A673 (cell line): ENCODE results near the gene SULT2B1. TPM values are rescaled to one million over a fixed set of nuclear protein-coding genes. Genes with fewer than 3 reads are reported as not detected.
"Not testable (repeated sequence)": the region's sequence is repeated elsewhere in the genome, so short reads cannot be mapped to it uniquely, and the experiment has no call there.

Source experiments
- BruUV-seq: library from RNA; stranded (reverse); fragments of 400-500 nt; replicated peaks from 2 replicates; lab custom pipeline; 2021; lab: Mats Ljungman, UMichigan
- CTCF ChIA-PET: fragments of 300-600 bp; sonication (Branson Sonifier 250); formaldehyde crosslinking; loops from one replicate; lab custom pipeline; 2022; ENCODE audit warnings: antibody characterized with exemption; lab: Charles Lee
- POLR2A ChIA-PET: fragments of 300-600 bp; sonication (Branson Sonifier 250); formaldehyde crosslinking; loops from one replicate; lab custom pipeline; 2022; ENCODE audit warnings: antibody characterized with exemption; ENCODE audit not compliant: low non-redundant PET; lab: Charles Lee
- DNase-seq: peaks from one replicate; pipeline ENCODE4 v3.0.0-alpha.2; 2015; ENCODE audit warnings: low spot score
- H3K27ac ChIP-seq: fragments of 200-600 bp; sonication (generic); 2 replicates; pipeline ENCODE4 v1.5.1; 2016; ENCODE audit warnings: mixed run types, low read depth, mild to moderate bottlenecking, mixed read lengths, antibody characterized with exemption, low read length; ENCODE audit not compliant: poor library complexity, severe bottlenecking
- H3K27me3 ChIP-seq: fragments of 200-600 bp; sonication (generic); replicated peaks from 2 replicates; pipeline ENCODE4 v1.6.1; 2017; ENCODE audit warnings: mixed run types, low read depth, mild to moderate bottlenecking, mixed read lengths, antibody characterized with exemption, low read length; ENCODE audit not compliant: insufficient read depth, poor library complexity
- H3K36me3 ChIP-seq: fragments of 200-600 bp; sonication (generic); 2 replicates; pipeline ENCODE4 v1.6.1; 2016; ENCODE audit warnings: mixed run types, mild to moderate bottlenecking, mixed read lengths, antibody characterized with exemption, low read length; ENCODE audit not compliant: insufficient read depth, poor library complexity, severe bottlenecking
- H3K4me1 ChIP-seq: fragments of 200-600 bp; sonication (generic); 2 replicates; pipeline ENCODE4 v1.6.1; 2017; ENCODE audit warnings: mixed run types, mild to moderate bottlenecking, mixed read lengths, antibody characterized with exemption, low read length; ENCODE audit not compliant: insufficient read depth, poor library complexity, severe bottlenecking
- H3K4me3 ChIP-seq: fragments of 200-600 bp; sonication (generic); 2 replicates; pipeline ENCODE4 v1.5.1; 2016; ENCODE audit warnings: low read depth, mixed run types, mild to moderate bottlenecking, mixed read lengths, low read length; ENCODE audit not compliant: poor library complexity, severe bottlenecking
- H3K9me3 ChIP-seq: fragments of 200-600 bp; sonication (generic); 2 replicates; pipeline ENCODE4 v1.6.1; 2016; ENCODE audit warnings: mixed run types, low read depth, mild to moderate bottlenecking, mixed read lengths, antibody characterized with exemption, low read length; ENCODE audit not compliant: poor library complexity, severe bottlenecking
- EZH2 ChIP-seq: fragments of 200-600 bp; sonication (generic); IDR thresholded peaks from 2 replicates; pipeline ENCODE4 v1.6.1; 2017; ENCODE audit warnings: borderline replicate concordance, low read depth, mild to moderate bottlenecking, mixed read lengths, antibody characterized with exemption, low read length; ENCODE audit not compliant: poor library complexity, severe bottlenecking
- intact Hi-C: fragments of 100-400 bp; cut with micrococcal nuclease; formaldehyde crosslinking; loops from one replicate; pipeline ENCODE4 v1.10.0; 2022; ENCODE audit not compliant: unreplicated experiment
- total RNA-seq: library from RNA; stranded (reverse); gene quantifications from 2 replicates; pipeline ENCODE4 v1.2.3, GENCODE V29; 2021
- TF ChIP-seq, protein P1 (sequence below): fragments of 300-800, 200-600 bp; sonication (generic); conservative IDR thresholded peaks from 2 replicates; pipeline ENCODE4 v1.5.1; 2017; ENCODE audit warnings: low read depth, mild to moderate bottlenecking, antibody characterized with exemption, low read length, moderate library complexity, mixed read lengths

Gene SULT2B1
- total RNA-seq, 1 experiment from 2014 or later: 0.60 TPM

DNA sequence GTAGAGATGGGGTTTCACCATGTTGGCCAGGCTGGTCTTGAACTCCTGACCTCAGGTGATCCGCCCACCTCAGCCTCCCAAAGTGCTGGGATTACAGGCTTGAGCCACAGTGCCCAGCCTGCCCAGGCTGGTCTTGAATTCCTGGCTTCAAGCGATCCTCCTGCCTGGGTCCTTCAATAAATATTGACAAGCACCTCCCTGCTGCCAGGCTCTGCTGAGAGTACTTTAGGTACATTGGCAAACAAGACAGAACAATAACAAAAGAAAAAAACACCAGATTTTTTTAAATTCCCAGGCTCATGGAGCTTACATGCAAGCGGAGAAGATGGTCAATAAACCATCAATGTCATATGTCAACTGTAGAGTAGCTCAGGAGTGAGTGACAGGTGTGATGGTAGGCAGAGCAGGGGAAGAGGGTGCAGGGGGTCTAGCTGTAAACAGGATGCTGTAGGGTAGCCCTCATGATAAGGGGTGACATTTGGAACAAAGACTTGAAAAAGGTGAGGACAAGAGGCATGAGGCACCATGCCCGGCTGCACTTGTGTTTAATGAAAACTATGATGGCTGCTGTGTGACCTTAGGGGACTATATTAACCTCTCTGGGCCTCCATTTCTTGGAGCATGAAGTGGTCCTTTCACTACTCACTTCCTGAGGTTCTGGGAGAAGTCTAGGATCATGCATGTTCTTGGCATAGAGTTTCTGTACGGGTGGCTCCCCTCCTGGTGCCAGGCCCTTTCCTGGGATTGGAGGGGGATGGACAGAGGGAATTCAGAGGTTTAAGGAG, 19.6 kb downstream of the SULT2B1 start:
- POLR2A ChIA-PET: no interaction called here
- intact Hi-C loops: no loop called here

DNA sequence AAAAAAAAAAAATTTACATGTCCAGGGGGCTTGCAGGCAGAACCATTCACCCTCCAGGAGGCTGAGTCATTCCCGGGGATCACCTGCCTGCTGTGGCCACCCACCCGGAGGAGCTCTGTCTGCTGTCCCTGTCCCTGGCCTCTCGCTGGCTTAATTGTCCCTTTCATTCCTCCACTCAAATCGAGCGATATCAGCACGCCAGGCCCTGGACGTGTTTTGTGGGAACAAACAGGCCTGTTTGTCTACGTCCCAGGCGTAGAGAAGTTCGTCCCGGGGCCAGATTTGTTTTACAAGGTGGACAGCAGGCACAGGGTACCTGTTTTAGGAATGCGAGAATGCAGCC, 21.2 kb downstream of the SULT2B1 start:
- intact Hi-C loops: no loop called here
- no TSS peak for BruUV-seq
- TF ChIP-seq EZH2: no peak
- TF ChIP-seq, protein P1, sequence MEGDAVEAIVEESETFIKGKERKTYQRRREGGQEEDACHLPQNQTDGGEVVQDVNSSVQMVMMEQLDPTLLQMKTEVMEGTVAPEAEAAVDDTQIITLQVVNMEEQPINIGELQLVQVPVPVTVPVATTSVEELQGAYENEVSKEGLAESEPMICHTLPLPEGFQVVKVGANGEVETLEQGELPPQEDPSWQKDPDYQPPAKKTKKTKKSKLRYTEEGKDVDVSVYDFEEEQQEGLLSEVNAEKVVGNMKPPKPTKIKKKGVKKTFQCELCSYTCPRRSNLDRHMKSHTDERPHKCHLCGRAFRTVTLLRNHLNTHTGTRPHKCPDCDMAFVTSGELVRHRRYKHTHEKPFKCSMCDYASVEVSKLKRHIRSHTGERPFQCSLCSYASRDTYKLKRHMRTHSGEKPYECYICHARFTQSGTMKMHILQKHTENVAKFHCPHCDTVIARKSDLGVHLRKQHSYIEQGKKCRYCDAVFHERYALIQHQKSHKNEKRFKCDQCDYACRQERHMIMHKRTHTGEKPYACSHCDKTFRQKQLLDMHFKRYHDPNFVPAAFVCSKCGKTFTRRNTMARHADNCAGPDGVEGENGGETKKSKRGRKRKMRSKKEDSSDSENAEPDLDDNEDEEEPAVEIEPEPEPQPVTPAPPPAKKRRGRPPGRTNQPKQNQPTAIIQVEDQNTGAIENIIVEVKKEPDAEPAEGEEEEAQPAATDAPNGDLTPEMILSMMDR: no peak
- Histone ChIP-seq H3K27ac (no peak overlapping the region), H3K9me3 (no peaks in the 10 kb centered on the region), H3K36me3 (no peaks in the 10 kb centered on the region), H3K27me3 (no peaks in the 10 kb centered on the region), H3K4me3 (no peak overlapping the region), H3K4me1 (peaks cover 11% of the 10 kb centered on the region)
- POLR2A ChIA-PET: no interaction called here
- CTCF ChIA-PET: interaction anchor here (0.6 to 0.8 kb wide), 2 partner anchors 67 to 80 kb away, joined by 3 to 7 read pairs; no protein-coding TSS in a partner anchor
- no peak for DNase-seq

More for the DNA sequence above, 19.6 kb downstream of the SULT2B1 start:
- no peaks in the 10 kb centered on the region for H3K36me3 ChIP-seq
- peaks cover 11% of the 10 kb centered on the region for H3K4me1 ChIP-seq
- H3K27me3 ChIP-seq: no peaks in the 10 kb centered on the region
- BruUV-seq: no TSS peak
- DNase-seq: no peak
- no peak for TF ChIP-seq EZH2
- TF ChIP-seq, protein P1: no peak
- no peaks in the 10 kb centered on the region for H3K9me3 ChIP-seq
- no peak overlapping the region for H3K4me3 ChIP-seq
- H3K27ac ChIP-seq: no peak overlapping the region
- CTCF ChIA-PET: interaction anchor here (1.0 kb wide), 1 partner anchor 13 kb away, joined by 3 read pairs; no protein-coding TSS in a partner anchor

DNA sequence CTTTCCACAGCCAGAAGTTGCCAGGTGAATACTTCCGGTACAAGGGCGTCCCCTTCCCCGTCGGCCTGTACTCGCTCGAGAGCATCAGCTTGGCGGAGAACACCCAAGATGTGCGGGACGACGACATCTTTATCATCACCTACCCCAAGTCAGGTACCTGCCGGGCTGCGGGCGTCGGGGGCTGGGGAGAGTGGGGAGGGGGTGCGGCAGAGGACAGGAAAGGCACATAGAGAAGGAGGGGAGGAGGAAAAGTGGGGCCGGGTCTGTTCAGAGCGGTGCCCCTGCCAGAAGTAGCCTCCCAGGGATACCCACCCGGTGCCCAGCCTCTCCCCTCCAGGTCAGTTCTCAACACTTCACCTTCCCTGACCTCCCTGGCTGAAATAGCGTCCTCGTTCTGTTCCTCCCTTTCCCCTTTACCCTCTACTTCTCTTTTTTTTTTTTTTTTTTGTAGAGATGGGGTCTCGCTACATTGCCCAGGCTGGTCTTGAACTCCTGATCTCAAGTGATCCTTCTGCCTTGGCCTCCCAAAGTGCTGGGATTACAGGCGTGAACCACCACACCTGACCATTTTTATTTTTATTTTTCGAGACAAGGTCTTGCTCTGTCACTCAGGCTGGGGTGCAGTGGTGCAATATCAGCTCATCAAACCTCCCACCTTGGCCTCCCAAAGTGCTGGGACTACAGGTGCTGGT, 24.1 kb downstream of the SULT2B1 start:
- CTCF ChIA-PET: interaction anchor here (0.7 kb wide), 1 partner anchor 184 kb away, joined by 5 read pairs; no protein-coding TSS in a partner anchor
- TF ChIP-seq, protein P1: no peak
- TF ChIP-seq EZH2: no peak
- BruUV-seq: no TSS peak

DNA sequence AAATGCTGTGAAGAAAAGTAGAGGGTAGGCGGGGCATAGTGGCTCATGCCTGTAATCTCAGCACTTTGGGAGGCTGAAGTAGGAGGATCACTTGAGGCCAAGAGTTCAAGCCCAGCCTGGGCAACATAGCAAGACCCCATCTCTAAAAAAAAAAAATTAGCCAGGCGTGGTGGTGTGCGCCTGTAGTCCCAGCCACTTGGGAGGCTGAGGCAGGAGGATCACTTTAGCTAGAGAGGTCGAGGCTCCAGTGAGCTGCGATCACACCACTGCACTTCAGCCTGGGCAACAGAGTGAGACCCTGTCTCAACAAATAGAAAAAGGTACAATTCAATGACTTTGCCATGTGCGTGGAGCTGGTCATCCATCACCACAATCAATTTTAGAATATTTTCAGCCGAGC, 25.9 kb downstream of the SULT2B1 start:
- BruUV-seq, POLR2A ChIA-PET: not testable (repeated sequence)

More for the DNA sequence above, 24.1 kb downstream of the SULT2B1 start:
- H3K4me1 ChIP-seq: peaks cover 6% of the 10 kb centered on the region
- H3K36me3 ChIP-seq: no peaks in the 10 kb centered on the region
- no peaks in the 10 kb centered on the region for H3K9me3 ChIP-seq
- H3K27ac ChIP-seq: no peak overlapping the region
- no peak for DNase-seq
- intact Hi-C loops: no loop called here
- H3K4me3 ChIP-seq: no peak overlapping the region
- POLR2A ChIA-PET: no interaction called here
- H3K27me3 ChIP-seq: no peaks in the 10 kb centered on the region

More for the DNA sequence above, 25.9 kb downstream of the SULT2B1 start:
- H3K4me1 ChIP-seq, intact Hi-C loops, H3K4me3 ChIP-seq, H3K36me3 ChIP-seq, H3K27ac ChIP-seq, DNase-seq, H3K9me3 ChIP-seq, H3K27me3 ChIP-seq, CTCF ChIA-PET: not testable (repeated sequence)
